Measurements from ENCODE around the gene CYSTM1. TPM values are rescaled to one million over a fixed set of nuclear protein-coding genes. Genes with fewer than 3 reads are reported as not detected.

CYSTM1 gene
- total and polyA plus RNA-seq, 2 donors (not counting 3 experiments of a cell fraction or from before 2014, with no cell fraction given): 28.9 to 41.5 TPM

DNA sequence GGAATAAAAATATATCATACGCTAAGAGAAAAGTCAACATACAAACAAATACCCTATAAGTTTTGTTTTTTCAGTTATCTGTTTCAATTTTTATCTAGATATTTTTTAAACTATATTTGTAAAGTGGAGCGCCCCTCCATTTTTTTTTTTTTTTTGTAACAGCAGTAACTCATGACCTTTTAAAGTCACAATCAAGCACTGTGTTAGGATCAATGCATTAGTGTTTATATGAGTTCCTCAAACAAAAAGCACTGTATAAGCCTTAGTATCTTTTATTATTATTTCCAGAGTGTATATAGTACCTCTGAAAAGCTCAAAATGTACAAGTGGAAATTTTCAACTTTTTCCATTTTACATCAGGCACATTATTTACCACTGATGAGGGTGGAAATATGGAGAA is 107.3 kb downstream of the CYSTM1 start:
- intact Hi-C loops (cut with micrococcal nuclease) (no loop called here), dilution Hi-C loops (cut with MboI; ENCODE audit: extremely low pct_ligation_motif_present, low sequenced_read_pairs) (no loop called here)
- peaks cover 4% of the 10 kb centered on the region for H4K20me1 ChIP-seq (replicated peaks; ENCODE audit: control insufficient read depth, extremely low read depth, insufficient read depth, low read length)
- H3K79me2 ChIP-seq (ENCODE audit: control insufficient read depth, insufficient read depth, low read length): peaks cover 43% of the 10 kb centered on the region
- no peak overlapping the region for H3K4me2 ChIP-seq (ENCODE audit: insufficient read depth, low read length)
- H3K9me1 ChIP-seq (replicated peaks; ENCODE audit: control insufficient read depth, extremely low read depth, insufficient read depth, low read length): no peaks in the 10 kb centered on the region
- no peaks in the 10 kb centered on the region for H3K27me3 ChIP-seq (ENCODE audit: control insufficient read depth in 2 of 2, insufficient read depth in 2 of 2, low read length in 2 of 2)
- no peak for DNase-seq (ENCODE audit: low read depth, low spot score)
- ChIA-PET CTCF (interaction anchor here (1.5 to 3.2 kb wide), 3 partner anchors 14 to 63 kb away, joined by 5 to 11 read pairs (median 7); partner anchors contain the start of gene HBEGF), POLR2A (interaction anchor here (0.6 to 0.7 kb wide), 2 partner anchors 13 to 37 kb away, joined by 4 to 5 read pairs; no protein-coding TSS in a partner anchor)
- no peaks in the 10 kb centered on the region for H3K9me3 ChIP-seq (replicated peaks; ENCODE audit: control insufficient read depth, insufficient read depth, low read length)
- H2AFZ ChIP-seq (ENCODE audit: low read depth, low read length): no peak overlapping the region
- H3K4me1 ChIP-seq (ENCODE audit: control insufficient read depth, extremely low read depth, insufficient read depth, low read length): peaks cover 4% of the 10 kb centered on the region
- no peak overlapping the region for H3K9ac ChIP-seq (replicated peaks; ENCODE audit: extremely low read depth, insufficient read depth, low read length)
- no peak for TF ChIP-seq GATA2 (IDR thresholded peaks at IDR 0.05; ENCODE audit: insufficient read depth, insufficient read length, low read depth, low read length)
- no peak for TF ChIP-seq FOS (IDR thresholded peaks at IDR 0.05; ENCODE audit: borderline replicate concordance, insufficient read depth, low read length)
- TF ChIP-seq EZH2 (IDR thresholded peaks at IDR 0.05; ENCODE audit: borderline replicate concordance, low read depth, low read length, severe bottlenecking): no peak
- H3K4me3 ChIP-seq (replicated peaks in 1 of 3; ENCODE audit: insufficient read depth in 1 of 3, low read depth in 1 of 3, low read length in 3 of 3): no peak overlapping the region
- no TSS peak for BruUV-seq (replicated peaks)
- H3K27ac ChIP-seq (ENCODE audit: insufficient read depth, low read depth, low read length): no peak overlapping the region
- no peaks in the 10 kb centered on the region for H3K36me3 ChIP-seq (ENCODE audit: control insufficient read depth in 2 of 2, extremely low read depth in 1 of 2, insufficient read depth in 2 of 2, low read length in 2 of 2)
- no peak for FAIRE-seq

DNA sequence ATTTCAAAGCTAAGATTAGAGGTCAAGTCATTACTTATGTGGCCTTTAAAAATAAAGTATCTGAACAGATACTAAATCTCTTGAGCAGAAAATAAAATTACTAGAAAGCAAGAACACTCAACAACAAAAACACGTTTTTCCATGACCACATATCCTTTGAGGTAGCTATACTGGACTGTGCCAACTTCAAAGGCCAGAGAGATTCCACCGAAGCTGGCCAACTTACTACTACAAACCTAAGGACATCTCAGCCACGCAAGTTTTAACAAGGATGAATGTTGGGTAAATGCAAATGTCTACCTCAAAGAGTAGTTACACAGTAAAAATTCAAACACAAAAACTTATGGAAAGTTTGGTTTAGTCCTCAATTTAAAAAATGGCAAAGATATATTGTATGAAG is 109.0 kb downstream of the CYSTM1 start:
- dilution Hi-C loops (cut with MboI; ENCODE audit: extremely low pct_ligation_motif_present, low sequenced_read_pairs): no loop called here
- DNase-seq (ENCODE audit: low read depth, low spot score) (no peak), FAIRE-seq (no peak)
- peaks cover 57% of the 10 kb centered on the region for H3K79me2 ChIP-seq (ENCODE audit: control insufficient read depth, insufficient read depth, low read length)
- H3K9me3 ChIP-seq (replicated peaks; ENCODE audit: control insufficient read depth, insufficient read depth, low read length): no peaks in the 10 kb centered on the region
- H3K9me1 ChIP-seq (replicated peaks; ENCODE audit: control insufficient read depth, extremely low read depth, insufficient read depth, low read length): no peaks in the 10 kb centered on the region
- no peak overlapping the region for H3K27ac ChIP-seq (ENCODE audit: insufficient read depth, low read depth, low read length)
- intact Hi-C loops (cut with micrococcal nuclease): loop anchor here (1.0 kb wide), 1 partner anchor 8 kb away; no protein-coding TSS in a partner anchor
- POLR2A ChIA-PET: no interaction called here
- TF ChIP-seq MYC (IDR thresholded peaks at IDR 0.05; ENCODE audit: low read depth, low read length) (no peak), FOS (IDR thresholded peaks at IDR 0.05; ENCODE audit: borderline replicate concordance, insufficient read depth, low read length) (no peak), EZH2 (IDR thresholded peaks at IDR 0.05; ENCODE audit: borderline replicate concordance, low read depth, low read length, severe bottlenecking) (no peak), JUN (IDR thresholded peaks at IDR 0.05; ENCODE audit: borderline replicate concordance, insufficient read depth, insufficient read length, low read depth) (no peak), POLR2AphosphoS5 (IDR thresholded peaks at IDR 0.05; ENCODE audit: insufficient read depth, low read depth, low read length) (no peak), GATA2 (IDR thresholded peaks at IDR 0.05; ENCODE audit: insufficient read depth, insufficient read length, low read depth, low read length) (no peak), POLR2A (IDR thresholded peaks at IDR 0.05; ENCODE audit: low read depth, low read length) (no peak)
- TF ChIP-seq, protein P1, sequence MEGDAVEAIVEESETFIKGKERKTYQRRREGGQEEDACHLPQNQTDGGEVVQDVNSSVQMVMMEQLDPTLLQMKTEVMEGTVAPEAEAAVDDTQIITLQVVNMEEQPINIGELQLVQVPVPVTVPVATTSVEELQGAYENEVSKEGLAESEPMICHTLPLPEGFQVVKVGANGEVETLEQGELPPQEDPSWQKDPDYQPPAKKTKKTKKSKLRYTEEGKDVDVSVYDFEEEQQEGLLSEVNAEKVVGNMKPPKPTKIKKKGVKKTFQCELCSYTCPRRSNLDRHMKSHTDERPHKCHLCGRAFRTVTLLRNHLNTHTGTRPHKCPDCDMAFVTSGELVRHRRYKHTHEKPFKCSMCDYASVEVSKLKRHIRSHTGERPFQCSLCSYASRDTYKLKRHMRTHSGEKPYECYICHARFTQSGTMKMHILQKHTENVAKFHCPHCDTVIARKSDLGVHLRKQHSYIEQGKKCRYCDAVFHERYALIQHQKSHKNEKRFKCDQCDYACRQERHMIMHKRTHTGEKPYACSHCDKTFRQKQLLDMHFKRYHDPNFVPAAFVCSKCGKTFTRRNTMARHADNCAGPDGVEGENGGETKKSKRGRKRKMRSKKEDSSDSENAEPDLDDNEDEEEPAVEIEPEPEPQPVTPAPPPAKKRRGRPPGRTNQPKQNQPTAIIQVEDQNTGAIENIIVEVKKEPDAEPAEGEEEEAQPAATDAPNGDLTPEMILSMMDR (IDR thresholded peaks at IDR 0.05; ENCODE audit: extremely low read depth in 1 of 2, insufficient read depth in 1 of 2, low read depth in 1 of 2, low read length in 2 of 2): no peak
- TF ChIP-seq, protein P2, sequence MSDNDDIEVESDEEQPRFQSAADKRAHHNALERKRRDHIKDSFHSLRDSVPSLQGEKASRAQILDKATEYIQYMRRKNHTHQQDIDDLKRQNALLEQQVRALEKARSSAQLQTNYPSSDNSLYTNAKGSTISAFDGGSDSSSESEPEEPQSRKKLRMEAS (IDR thresholded peaks at IDR 0.05; ENCODE audit: insufficient read depth, insufficient read length): no peak
- H3K27me3 ChIP-seq (ENCODE audit: control insufficient read depth in 2 of 2, insufficient read depth in 2 of 2, low read length in 2 of 2): no peaks in the 10 kb centered on the region
- peaks cover 6% of the 10 kb centered on the region for H4K20me1 ChIP-seq (replicated peaks; ENCODE audit: control insufficient read depth, extremely low read depth, insufficient read depth, low read length)
- peaks cover 4% of the 10 kb centered on the region for H3K4me1 ChIP-seq (ENCODE audit: control insufficient read depth, extremely low read depth, insufficient read depth, low read length)
- H3K36me3 ChIP-seq (ENCODE audit: control insufficient read depth in 2 of 2, extremely low read depth in 1 of 2, insufficient read depth in 2 of 2, low read length in 2 of 2): no peaks in the 10 kb centered on the region
- no peak overlapping the region for H2AFZ ChIP-seq (ENCODE audit: low read depth, low read length)
- CTCF ChIA-PET: no interaction called here
- H3K9ac ChIP-seq (replicated peaks; ENCODE audit: extremely low read depth, insufficient read depth, low read length): no peak overlapping the region
- H3K4me2 ChIP-seq (ENCODE audit: insufficient read depth, low read length): no peak overlapping the region
- no peak overlapping the region for H3K4me3 ChIP-seq (replicated peaks in 1 of 3; ENCODE audit: insufficient read depth in 1 of 3, low read depth in 1 of 3, low read length in 3 of 3)
- no TSS peak for BruUV-seq (replicated peaks)
